ENCODE results near the gene LAGE3.

LAGE3 gene

GRCh38 chrX:154481195-154481594 is 2.1 kb upstream of the LAGE3 start:
- Histone ChIP-seq H3K4me1 (ENCODE audit: control insufficient read depth in 1 of 2, insufficient read depth in 2 of 2, low read length in 2 of 2) (peaks cover 9 to 11% of the 10 kb centered on the region in 2 experiments), H3K79me1 (ENCODE audit: low read length) (peaks cover 8% of the 10 kb centered on the region), H3K36me3 (ENCODE audit: control insufficient read depth in 1 of 2, insufficient read depth in 2 of 2, low read length in 2 of 2) (peaks cover 18% of the 10 kb centered on the region in 2 experiments), H3K18ac (ENCODE audit: low read length) (no peak overlapping the region), H2AK5ac (ENCODE audit: low read length) (no peak overlapping the region), H4K91ac (ENCODE audit: low read depth, low read length) (no peak overlapping the region), H2BK12ac (ENCODE audit: low read length) (no peak overlapping the region), H3K23ac (ENCODE audit: low read length) (no peak overlapping the region), H3K9me3 (ENCODE audit: insufficient read depth, low read depth, low read length) (no peaks in the 10 kb centered on the region), H3K79me2 (ENCODE audit: control insufficient read depth, insufficient read depth, low read length, poor library complexity) (peaks cover 4% of the 10 kb centered on the region), H3K9ac (ENCODE audit: low read length) (no peak overlapping the region), H3K4me3 (ENCODE audit: low read depth, low read length) (no peak overlapping the region), H3K27me3 (ENCODE audit: insufficient read depth, low read length) (no peaks in the 10 kb centered on the region), H4K12ac (ENCODE audit: low read depth, low read length) (no peak overlapping the region), H4K8ac (ENCODE audit: low read depth, low read length) (no peak overlapping the region), H2AFZ (ENCODE audit: insufficient read depth, low read length, poor library complexity) (no peak overlapping the region), H3K27ac (ENCODE audit: low read depth, low read length) (no peak overlapping the region), H3K14ac (ENCODE audit: low read length) (no peak overlapping the region), H2BK5ac (ENCODE audit: low read depth, low read length, poor library complexity) (no peak overlapping the region), H3K4ac (ENCODE audit: low read depth, low read length) (no peak overlapping the region), H3K4me2 (ENCODE audit: low read length) (no peak overlapping the region), H2BK120ac (ENCODE audit: insufficient read depth, low read length, poor library complexity) (no peak overlapping the region)
- WGBS (ENCODE audit: extremely low coverage, insufficient coverage, insufficient read length), result no CpG with 5 or more reads among the region's 5 CpGs
- no peak for DNase-seq

GRCh38 chrX:154477891-154478477 is 1.1 kb downstream of the LAGE3 start:
- no peak overlapping the region for H2BK12ac ChIP-seq (ENCODE audit: low read length)
- H2BK120ac ChIP-seq (ENCODE audit: insufficient read depth, low read length, poor library complexity), result no peak overlapping the region
- peaks cover 5% of the 10 kb centered on the region for H3K79me1 ChIP-seq (ENCODE audit: low read length)
- H3K9me3 ChIP-seq (ENCODE audit: insufficient read depth, low read depth, low read length), result no peaks in the 10 kb centered on the region
- no peak overlapping the region for H3K9ac ChIP-seq (ENCODE audit: low read length)
- H3K4ac ChIP-seq (ENCODE audit: low read depth, low read length), result no peak overlapping the region
- H3K18ac ChIP-seq (ENCODE audit: low read length), result no peak overlapping the region
- peaks cover 5% of the 10 kb centered on the region in 2 experiments for H3K4me1 ChIP-seq (ENCODE audit: control insufficient read depth in 1 of 2, insufficient read depth in 2 of 2, low read length in 2 of 2)
- H3K4me2 ChIP-seq (ENCODE audit: low read length), result peak overlapping the region; percentile 80
- H3K36me3 ChIP-seq (ENCODE audit: control insufficient read depth in 1 of 2, insufficient read depth in 2 of 2, low read length in 2 of 2), result peaks cover 10 to 11% of the 10 kb centered on the region in 2 experiments
- no peak overlapping the region for H2AFZ ChIP-seq (ENCODE audit: insufficient read depth, low read length, poor library complexity)
- no peak for DNase-seq
- peak overlapping the region; percentile 77 for H4K12ac ChIP-seq (ENCODE audit: low read depth, low read length)
- H4K91ac ChIP-seq (ENCODE audit: low read depth, low read length), result no peak overlapping the region
- no peak overlapping the region for H3K27ac ChIP-seq (ENCODE audit: low read depth, low read length)
- no CpG with 5 or more reads among the region's 24 CpGs for WGBS (ENCODE audit: extremely low coverage, insufficient coverage, insufficient read length)
- H3K79me2 ChIP-seq (ENCODE audit: control insufficient read depth, insufficient read depth, low read length, poor library complexity), result no peaks in the 10 kb centered on the region
- peak overlapping the region; percentile 67 for H3K4me3 ChIP-seq (ENCODE audit: low read depth, low read length)
- no peak overlapping the region for H3K14ac ChIP-seq (ENCODE audit: low read length)
- H3K23ac ChIP-seq (ENCODE audit: low read length), result no peak overlapping the region
- no peak overlapping the region for H4K8ac ChIP-seq (ENCODE audit: low read depth, low read length)
- H2AK5ac ChIP-seq (ENCODE audit: low read length), result peak overlapping the region; percentile 49
- H2BK5ac ChIP-seq (ENCODE audit: low read depth, low read length, poor library complexity), result no peak overlapping the region
- H3K27me3 ChIP-seq (ENCODE audit: insufficient read depth, low read length), result no peaks in the 10 kb centered on the region

- H3K79me1 ChIP-seq (ENCODE audit: low read length), result peaks cover 5% of the 10 kb centered on the region
- no peak overlapping the region for H4K12ac ChIP-seq (ENCODE audit: low read depth, low read length)
- no peak overlapping the region for H2AFZ ChIP-seq (ENCODE audit: insufficient read depth, low read length, poor library complexity)
- no peaks in the 10 kb centered on the region for H3K79me2 ChIP-seq (ENCODE audit: control insufficient read depth, insufficient read depth, low read length, poor library complexity)
- H3K4me3 ChIP-seq (ENCODE audit: low read depth, low read length), result no peak overlapping the region
- no peak overlapping the region for H4K8ac ChIP-seq (ENCODE audit: low read depth, low read length)
- no peak overlapping the region for H4K91ac ChIP-seq (ENCODE audit: low read depth, low read length)
- H2BK12ac ChIP-seq (ENCODE audit: low read length), result no peak overlapping the region
- H3K27me3 ChIP-seq (ENCODE audit: insufficient read depth, low read length), result no peaks in the 10 kb centered on the region
- no peak overlapping the region for H3K4ac ChIP-seq (ENCODE audit: low read depth, low read length)
- H3K27ac ChIP-seq (ENCODE audit: low read depth, low read length), result no peak overlapping the region
- H2BK5ac ChIP-seq (ENCODE audit: low read depth, low read length, poor library complexity), result no peak overlapping the region
- no peak overlapping the region for H3K18ac ChIP-seq (ENCODE audit: low read length)
- no peak for DNase-seq
- no peak overlapping the region for H3K9ac ChIP-seq (ENCODE audit: low read length)
- no CpG with 5 or more reads among the region's 8 CpGs for WGBS (ENCODE audit: extremely low coverage, insufficient coverage, insufficient read length)
- H3K36me3 ChIP-seq (ENCODE audit: control insufficient read depth in 1 of 2, insufficient read depth in 2 of 2, low read length in 2 of 2), result peaks cover 20 to 23% of the 10 kb centered on the region in 2 experiments
- peaks cover 5% of the 10 kb centered on the region in 2 experiments for H3K4me1 ChIP-seq (ENCODE audit: control insufficient read depth in 1 of 2, insufficient read depth in 2 of 2, low read length in 2 of 2)
- no peak overlapping the region for H2BK120ac ChIP-seq (ENCODE audit: insufficient read depth, low read length, poor library complexity)
- no peak overlapping the region for H3K23ac ChIP-seq (ENCODE audit: low read length)
- no peak overlapping the region for H3K4me2 ChIP-seq (ENCODE audit: low read length)
- no peak overlapping the region for H3K14ac ChIP-seq (ENCODE audit: low read length)
- no peaks in the 10 kb centered on the region for H3K9me3 ChIP-seq (ENCODE audit: insufficient read depth, low read depth, low read length)
- no peak overlapping the region for H2AK5ac ChIP-seq (ENCODE audit: low read length)
Measured at GRCh38 chrX:154476821-154477220, 2.3 kb downstream of the LAGE3 start.

- H3K27me3 ChIP-seq (ENCODE audit: insufficient read depth, low read length), result no peaks in the 10 kb centered on the region
- no peak overlapping the region for H2BK120ac ChIP-seq (ENCODE audit: insufficient read depth, low read length, poor library complexity)
- H3K79me2 ChIP-seq (ENCODE audit: control insufficient read depth, insufficient read depth, low read length, poor library complexity), result no peaks in the 10 kb centered on the region
- H3K36me3 ChIP-seq (ENCODE audit: control insufficient read depth in 1 of 2, insufficient read depth in 2 of 2, low read length in 2 of 2), result peaks cover 52 to 54% of the 10 kb centered on the region in 2 experiments
- no peak overlapping the region for H4K12ac ChIP-seq (ENCODE audit: low read depth, low read length)
- no peak overlapping the region for H3K27ac ChIP-seq (ENCODE audit: low read depth, low read length)
- H2AFZ ChIP-seq (ENCODE audit: insufficient read depth, low read length, poor library complexity), result no peak overlapping the region
- no peak overlapping the region for H3K18ac ChIP-seq (ENCODE audit: low read length)
- H3K4me2 ChIP-seq (ENCODE audit: low read length), result no peak overlapping the region
- no peak for DNase-seq
- no peak overlapping the region for H2BK12ac ChIP-seq (ENCODE audit: low read length)
- no peak overlapping the region for H3K9ac ChIP-seq (ENCODE audit: low read length)
- no CpG with 5 or more reads among the region's 7 CpGs for WGBS (ENCODE audit: extremely low coverage, insufficient coverage, insufficient read length)
- peaks cover 0 to 3% of the 10 kb centered on the region in 2 experiments for H3K4me1 ChIP-seq (ENCODE audit: control insufficient read depth in 1 of 2, insufficient read depth in 2 of 2, low read length in 2 of 2)
- no peak overlapping the region for H3K23ac ChIP-seq (ENCODE audit: low read length)
- no peak overlapping the region for H3K4me3 ChIP-seq (ENCODE audit: low read depth, low read length)
- H2AK5ac ChIP-seq (ENCODE audit: low read length), result no peak overlapping the region
- no peak overlapping the region for H3K4ac ChIP-seq (ENCODE audit: low read depth, low read length)
- no peak overlapping the region for H4K8ac ChIP-seq (ENCODE audit: low read depth, low read length)
- H3K14ac ChIP-seq (ENCODE audit: low read length), result no peak overlapping the region
- H3K79me1 ChIP-seq (ENCODE audit: low read length), result no peaks in the 10 kb centered on the region
- no peaks in the 10 kb centered on the region for H3K9me3 ChIP-seq (ENCODE audit: insufficient read depth, low read depth, low read length)
- no peak overlapping the region for H2BK5ac ChIP-seq (ENCODE audit: low read depth, low read length, poor library complexity)
- H4K91ac ChIP-seq (ENCODE audit: low read depth, low read length), result no peak overlapping the region
Measured at GRCh38 chrX:154473683-154474082, 5.4 kb downstream of the LAGE3 start.
